GM18909 (cell line): ENCODE results near the gene SBSN.
"Not testable (repeated sequence)": the region's sequence is repeated elsewhere in the genome, so short reads cannot be mapped to it uniquely, and the experiment has no call there.

Experiments
- ATAC-seq: cut with Tn5 transposase; IDR thresholded peaks from one replicate; pipeline ENCODE4 v1.9.1; 2021; ENCODE audit warnings: mild to moderate bottlenecking; ENCODE audit not compliant: unreplicated experiment, poor library complexity

The SBSN gene

GRCh38 chr19:35483089-35483488 lies 45.0 kb downstream of the SBSN start:
- no peak for ATAC-seq

DNA sequence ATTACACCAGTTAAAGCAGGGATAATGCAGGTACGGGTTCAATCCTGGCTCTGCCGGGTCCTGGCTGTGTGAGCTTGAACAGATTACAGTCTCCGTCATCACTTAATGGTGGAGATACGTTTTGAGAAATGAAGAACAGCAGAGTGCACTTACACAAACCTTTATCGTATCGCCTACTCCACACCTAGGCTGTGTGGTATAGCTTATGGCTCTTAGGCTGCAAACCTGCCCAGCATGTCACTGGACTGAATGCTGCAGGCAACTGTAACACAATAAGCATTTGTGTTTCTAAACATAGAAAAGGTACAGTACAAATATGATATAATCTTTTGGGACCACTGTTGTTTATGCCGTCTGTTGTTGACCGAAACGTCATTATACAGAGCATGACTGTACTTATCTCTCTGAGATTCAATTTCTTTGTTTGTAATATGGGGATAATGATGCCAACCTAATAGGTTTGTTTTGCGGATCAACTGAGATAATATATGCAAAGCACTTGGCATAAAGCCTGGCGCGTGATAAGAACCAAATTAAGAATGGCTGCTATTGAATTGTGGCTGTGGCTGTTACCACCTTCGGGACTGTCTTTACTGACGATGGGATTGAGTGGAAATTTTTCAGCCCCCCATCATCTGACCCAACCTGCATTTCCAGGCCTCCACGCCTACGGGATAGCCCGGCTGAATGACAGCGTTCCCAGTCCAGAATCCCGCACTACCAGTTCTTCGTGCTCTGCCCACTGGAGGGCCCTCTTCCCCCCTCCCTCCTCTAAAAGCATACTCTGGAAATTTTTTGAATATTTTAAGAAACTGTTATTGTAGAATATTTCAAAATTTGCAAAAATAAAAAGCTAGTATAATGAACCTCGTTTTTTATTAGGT lies 49.1 kb downstream of the SBSN start:
- ATAC-seq, result no peak

GRCh38 chr19:35476149-35476548 lies 52.0 kb downstream of the SBSN start:
- no peak for ATAC-seq

- not testable (repeated sequence) for ATAC-seq
Observed at GRCh38 chr19:35474594-35474993, 53.5 kb downstream of the SBSN start.

- no peak for ATAC-seq
Observed at GRCh38 chr19:35474104-35474503, 54.0 kb downstream of the SBSN start.
